HEK293 (cell line): ENCODE data around the gene GALNT13.

ENCODE experiments used
- CTCF ChIA-PET: fragments of 350-600 bp; formaldehyde crosslinking; extraction: SDS; loops from one replicate; lab custom pipeline; 2021; ENCODE audit warnings: antibody characterized with exemption; lab: Yijun Ruan, JAX
- POLR2A ChIA-PET: fragments of 300-600 bp; formaldehyde crosslinking; extraction: SDS; loops from one replicate; lab custom pipeline; 2020; ENCODE audit warnings: antibody characterized with exemption, inconsistent platforms; lab: Yijun Ruan, JAX
- H3K27ac ChIP-seq: fragments of 200-500 bp; sonication (Bioruptor generic); 2 replicates; pipeline ENCODE4 v1.5.1; 2014; ENCODE audit warnings: low read depth, low read length, control low read depth, inconsistent platforms; ENCODE audit errors: extremely low read depth
- H3K36me3 ChIP-seq, 2 experiments: fragments of 200-500 bp in 1 of 2; sonication (Bioruptor generic) in 1 of 2; 1 replicate in 1 of 2; 2 replicates in 1 of 2; pipeline ENCODE4 v1.5.1; 2014 to 2017; ENCODE audit warnings: inconsistent platforms in 2 of 2, low read length in 2 of 2; ENCODE audit not compliant: control insufficient read depth in 2 of 2, insufficient read depth in 1 of 2
- H3K4me1 ChIP-seq: fragments of 200-500 bp; sonication (Bioruptor generic); 2 replicates; pipeline ENCODE4 v1.5.1; 2014; ENCODE audit warnings: mild to moderate bottlenecking, low read length, inconsistent platforms; ENCODE audit not compliant: control insufficient read depth, insufficient read depth
- H3K4me3 ChIP-seq: 2 replicates; pipeline ENCODE4 v1.5.1; 2011; ENCODE audit warnings: low read depth, mild to moderate bottlenecking, control low read depth, low read length, moderate library complexity
- H3K9me3 ChIP-seq: fragments of 200-500 bp; sonication (Bioruptor generic); 2 replicates; pipeline ENCODE4 v1.5.1; 2014; ENCODE audit warnings: low read depth, low read length, inconsistent platforms; ENCODE audit not compliant: control insufficient read depth, insufficient read depth
- KLF7 ChIP-seq: fragments of 450-650 bp; formaldehyde crosslinking; IDR thresholded peaks from 2 replicates; pipeline ENCODE4 v1.5.1; 2016; ENCODE audit warnings: missing biosample characterization, missing genetic modification characterization, borderline replicate concordance
- KLF8 ChIP-seq: fragments of 450-650 bp; formaldehyde crosslinking; IDR thresholded peaks from 2 replicates; pipeline ENCODE4 v1.5.1; 2016; ENCODE audit warnings: missing biosample characterization, missing genetic modification characterization
- SALL2 ChIP-seq: fragments of 450-650 bp; formaldehyde crosslinking; IDR thresholded peaks from 2 replicates; pipeline ENCODE4 v1.5.0; 2017; ENCODE audit warnings: missing biosample characterization, mild to moderate bottlenecking, missing genetic modification characterization, borderline replicate concordance
- TRIM28 ChIP-seq: IDR thresholded peaks from 2 replicates; pipeline ENCODE4 v1.6.1; 2011; ENCODE audit warnings: low read length, control low read depth, borderline replicate concordance
- ZBTB20 ChIP-seq: fragments of 450-650 bp; formaldehyde crosslinking; IDR thresholded peaks from 2 replicates; pipeline ENCODE4 v1.5.1; 2016; ENCODE audit warnings: missing biosample characterization, missing genetic modification characterization
- ZBTB48 ChIP-seq: fragments of 450-650 bp; formaldehyde crosslinking; IDR thresholded peaks from 2 replicates; pipeline ENCODE4 v1.5.1; 2016; ENCODE audit warnings: missing biosample characterization, missing genetic modification characterization
- ZFP3 ChIP-seq: fragments of 450-650 bp; formaldehyde crosslinking; IDR thresholded peaks from 2 replicates; pipeline ENCODE4 v1.5.1; 2016; ENCODE audit warnings: low read depth, missing biosample characterization, missing genetic modification characterization
- ZNF174 ChIP-seq: fragments of 450-650 bp; formaldehyde crosslinking; IDR thresholded peaks from 2 replicates; pipeline ENCODE4 v1.5.0; 2017; ENCODE audit warnings: missing biosample characterization, mild to moderate bottlenecking, missing genetic modification characterization
- ZNF175 ChIP-seq: fragments of 450-650 bp; formaldehyde crosslinking; IDR thresholded peaks from 2 replicates; pipeline ENCODE4 v1.5.1; 2016; ENCODE audit warnings: missing biosample characterization, missing genetic modification characterization
- ZNF24 ChIP-seq: fragments of 450-650 bp; formaldehyde crosslinking; IDR thresholded peaks from 2 replicates; pipeline ENCODE4 v1.5.1; 2016; ENCODE audit warnings: missing biosample characterization, missing genetic modification characterization
- ZNF366 ChIP-seq: fragments of 450-650 bp; formaldehyde crosslinking; conservative IDR thresholded peaks from 2 replicates; pipeline ENCODE4 v1.5.1; 2016; ENCODE audit warnings: missing biosample characterization, missing genetic modification characterization
- ZNF416 ChIP-seq: fragments of 450-650 bp; formaldehyde crosslinking; IDR thresholded peaks from 2 replicates; pipeline ENCODE4 v1.5.1; 2016; ENCODE audit warnings: missing biosample characterization, missing genetic modification characterization
- ZNF426 ChIP-seq: fragments of 450-650 bp; formaldehyde crosslinking; IDR thresholded peaks from 2 replicates; pipeline ENCODE4 v1.5.1; 2017; ENCODE audit warnings: missing biosample characterization, missing genetic modification characterization, mild to moderate bottlenecking, inconsistent platforms, moderate library complexity
- ZNF529 ChIP-seq: fragments of 450-650 bp; formaldehyde crosslinking; IDR thresholded peaks from 2 replicates; pipeline ENCODE4 v1.5.1; 2017; ENCODE audit warnings: missing genetic modification characterization, missing biosample characterization; ENCODE audit not compliant: insufficient replicate concordance
- ZNF548 ChIP-seq: fragments of 450-650 bp; formaldehyde crosslinking; IDR thresholded peaks from 2 replicates; pipeline ENCODE4 v1.5.1; 2016; ENCODE audit warnings: missing biosample characterization, missing genetic modification characterization
- ZNF701 ChIP-seq: fragments of 450-650 bp; formaldehyde crosslinking; IDR thresholded peaks from 2 replicates; pipeline ENCODE4 v1.5.1; 2016; ENCODE audit warnings: missing biosample characterization, missing genetic modification characterization
- TF ChIP-seq, protein P1 (sequence below): fragments of 450-650 bp; formaldehyde crosslinking; IDR thresholded peaks from 2 replicates; pipeline ENCODE4 v1.5.1; 2016; ENCODE audit warnings: missing biosample characterization, missing genetic modification characterization
- TF ChIP-seq, protein P2 (sequence below): fragments of 450-650 bp; formaldehyde crosslinking; IDR thresholded peaks from 2 replicates; pipeline ENCODE4 v1.5.1; 2016; ENCODE audit warnings: missing biosample characterization, missing genetic modification characterization
- TF ChIP-seq, protein P3 (sequence below): fragments of 450-650 bp; formaldehyde crosslinking; IDR thresholded peaks from 2 replicates; pipeline ENCODE4 v1.5.1; 2017; ENCODE audit warnings: missing biosample characterization, missing genetic modification characterization
- TF ChIP-seq, protein P4 (sequence below): fragments of 450-650 bp; formaldehyde crosslinking; IDR thresholded peaks from 2 replicates; pipeline ENCODE4 v1.5.1; 2016; ENCODE audit warnings: missing biosample characterization, missing genetic modification characterization, borderline replicate concordance
- TF ChIP-seq, protein P5 (sequence below): fragments of 450-650 bp; formaldehyde crosslinking; IDR thresholded peaks from 2 replicates; pipeline ENCODE4 v1.5.1; 2016; ENCODE audit warnings: missing biosample characterization, missing genetic modification characterization
- TF ChIP-seq, protein P6 (sequence below): fragments of 450-650 bp; formaldehyde crosslinking; IDR thresholded peaks from 2 replicates; pipeline ENCODE4 v1.5.1; 2016; ENCODE audit warnings: missing biosample characterization, missing genetic modification characterization

The GALNT13 gene

DNA sequence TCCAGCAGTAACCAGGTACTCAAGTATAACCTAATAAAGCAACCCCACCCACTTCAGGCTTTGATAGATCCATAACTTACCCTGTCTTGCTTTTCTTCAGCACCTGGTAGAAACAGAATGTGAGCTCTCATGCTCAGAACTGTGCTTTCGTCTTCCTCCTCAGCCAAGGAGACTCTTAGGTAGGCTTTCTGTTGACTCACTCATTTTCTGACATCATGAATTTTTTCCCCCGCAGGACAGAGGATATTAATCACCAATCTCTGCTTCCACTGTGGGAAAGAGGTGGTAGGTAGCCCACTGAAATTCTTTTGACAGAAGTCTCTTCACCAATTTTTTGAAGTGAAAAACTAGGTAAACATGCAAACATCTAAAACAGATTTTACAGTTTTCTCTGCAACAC lies 585.6 kb downstream of the GALNT13 start:
- TF ChIP-seq, protein P1, sequence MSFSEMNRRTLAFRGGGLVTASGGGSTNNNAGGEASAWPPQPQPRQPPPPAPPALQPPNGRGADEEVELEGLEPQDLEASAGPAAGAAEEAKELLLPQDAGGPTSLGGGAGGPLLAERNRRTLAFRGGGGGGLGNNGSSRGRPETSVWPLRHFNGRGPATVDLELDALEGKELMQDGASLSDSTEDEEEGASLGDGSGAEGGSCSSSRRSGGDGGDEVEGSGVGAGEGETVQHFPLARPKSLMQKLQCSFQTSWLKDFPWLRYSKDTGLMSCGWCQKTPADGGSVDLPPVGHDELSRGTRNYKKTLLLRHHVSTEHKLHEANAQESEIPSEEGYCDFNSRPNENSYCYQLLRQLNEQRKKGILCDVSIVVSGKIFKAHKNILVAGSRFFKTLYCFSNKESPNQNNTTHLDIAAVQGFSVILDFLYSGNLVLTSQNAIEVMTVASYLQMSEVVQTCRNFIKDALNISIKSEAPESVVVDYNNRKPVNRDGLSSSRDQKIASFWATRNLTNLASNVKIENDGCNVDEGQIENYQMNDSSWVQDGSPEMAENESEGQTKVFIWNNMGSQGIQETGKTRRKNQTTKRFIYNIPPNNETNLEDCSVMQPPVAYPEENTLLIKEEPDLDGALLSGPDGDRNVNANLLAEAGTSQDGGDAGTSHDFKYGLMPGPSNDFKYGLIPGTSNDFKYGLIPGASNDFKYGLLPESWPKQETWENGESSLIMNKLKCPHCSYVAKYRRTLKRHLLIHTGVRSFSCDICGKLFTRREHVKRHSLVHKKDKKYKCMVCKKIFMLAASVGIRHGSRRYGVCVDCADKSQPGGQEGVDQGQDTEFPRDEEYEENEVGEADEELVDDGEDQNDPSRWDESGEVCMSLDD = no peak
- TF ChIP-seq TRIM28 (no peak), KLF8 (no peak), KLF7 (tag by site-specific recombination) (no peak), ZFP3 (tag by site-specific recombination) (no peak), SALL2 (tag by site-specific recombination) (no peak), ZNF175 (tag by site-specific recombination) (no peak), ZBTB20 (tag by site-specific recombination) (no peak)
- TF ChIP-seq, protein P2, sequence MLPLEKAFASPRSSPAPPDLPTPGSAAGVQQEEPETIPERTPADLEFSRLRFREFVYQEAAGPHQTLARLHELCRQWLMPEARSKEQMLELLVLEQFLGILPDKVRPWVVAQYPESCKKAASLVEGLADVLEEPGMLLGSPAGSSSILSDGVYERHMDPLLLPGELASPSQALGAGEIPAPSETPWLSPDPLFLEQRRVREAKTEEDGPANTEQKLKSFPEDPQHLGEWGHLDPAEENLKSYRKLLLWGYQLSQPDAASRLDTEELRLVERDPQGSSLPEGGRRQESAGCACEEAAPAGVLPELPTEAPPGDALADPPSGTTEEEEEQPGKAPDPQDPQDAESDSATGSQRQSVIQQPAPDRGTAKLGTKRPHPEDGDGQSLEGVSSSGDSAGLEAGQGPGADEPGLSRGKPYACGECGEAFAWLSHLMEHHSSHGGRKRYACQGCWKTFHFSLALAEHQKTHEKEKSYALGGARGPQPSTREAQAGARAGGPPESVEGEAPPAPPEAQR (tag by site-specific recombination) = no peak
- Histone ChIP-seq H3K27ac (no peak overlapping the region), H3K4me1 (no peaks in the 10 kb centered on the region), H3K9me3 (no peaks in the 10 kb centered on the region), H3K36me3 (no peaks in the 10 kb centered on the region), H3K4me3 (no peak overlapping the region)
- ChIA-PET POLR2A (no interaction called here), CTCF (interaction anchor here (0.9 kb wide), 1 partner anchor 9 kb away, joined by 6 read pairs; no protein-coding TSS in a partner anchor)

DNA sequence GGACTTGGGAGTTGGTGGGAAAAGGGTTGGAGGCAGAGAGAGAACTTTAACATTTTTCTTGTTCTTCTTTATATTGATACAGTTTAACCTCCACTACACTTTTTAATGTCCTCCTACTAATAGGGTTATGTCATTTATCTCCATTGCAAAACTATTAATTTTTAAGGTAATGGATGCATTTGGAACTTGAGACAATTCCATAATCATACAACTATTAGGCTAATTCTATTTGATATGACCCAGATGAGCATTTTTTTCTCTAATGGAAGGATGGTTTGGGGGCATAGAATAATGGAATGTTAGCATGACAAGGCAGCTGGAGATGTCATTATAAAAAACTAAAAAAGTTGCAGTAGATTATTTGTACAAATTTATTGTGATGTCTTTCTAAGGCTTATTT lies 587.6 kb downstream of the GALNT13 start:
- Histone ChIP-seq H3K9me3 (no peaks in the 10 kb centered on the region), H3K4me3 (no peak overlapping the region), H3K4me1 (no peaks in the 10 kb centered on the region), H3K36me3 (no peaks in the 10 kb centered on the region), H3K27ac (no peak overlapping the region)
- ChIA-PET POLR2A (no interaction called here), CTCF (no interaction called here)
- TF ChIP-seq, protein P3, sequence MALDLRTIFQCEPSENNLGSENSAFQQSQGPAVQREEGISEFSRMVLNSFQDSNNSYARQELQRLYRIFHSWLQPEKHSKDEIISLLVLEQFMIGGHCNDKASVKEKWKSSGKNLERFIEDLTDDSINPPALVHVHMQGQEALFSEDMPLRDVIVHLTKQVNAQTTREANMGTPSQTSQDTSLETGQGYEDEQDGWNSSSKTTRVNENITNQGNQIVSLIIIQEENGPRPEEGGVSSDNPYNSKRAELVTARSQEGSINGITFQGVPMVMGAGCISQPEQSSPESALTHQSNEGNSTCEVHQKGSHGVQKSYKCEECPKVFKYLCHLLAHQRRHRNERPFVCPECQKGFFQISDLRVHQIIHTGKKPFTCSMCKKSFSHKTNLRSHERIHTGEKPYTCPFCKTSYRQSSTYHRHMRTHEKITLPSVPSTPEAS (tag by site-specific recombination) = no peak
- TF ChIP-seq ZNF366 (tag by site-specific recombination) (no peak), ZNF416 (tag by site-specific recombination) (no peak), ZBTB48 (tag by site-specific recombination) (no peak), ZNF548 (tag by site-specific recombination) (no peak), ZNF701 (tag by site-specific recombination) (no peak), ZNF426 (no peak), ZNF529 (tag by site-specific recombination) (no peak), ZNF174 (tag by site-specific recombination) (no peak), KLF7 (tag by site-specific recombination) (no peak), ZNF24 (no peak)
- TF ChIP-seq, protein P4, sequence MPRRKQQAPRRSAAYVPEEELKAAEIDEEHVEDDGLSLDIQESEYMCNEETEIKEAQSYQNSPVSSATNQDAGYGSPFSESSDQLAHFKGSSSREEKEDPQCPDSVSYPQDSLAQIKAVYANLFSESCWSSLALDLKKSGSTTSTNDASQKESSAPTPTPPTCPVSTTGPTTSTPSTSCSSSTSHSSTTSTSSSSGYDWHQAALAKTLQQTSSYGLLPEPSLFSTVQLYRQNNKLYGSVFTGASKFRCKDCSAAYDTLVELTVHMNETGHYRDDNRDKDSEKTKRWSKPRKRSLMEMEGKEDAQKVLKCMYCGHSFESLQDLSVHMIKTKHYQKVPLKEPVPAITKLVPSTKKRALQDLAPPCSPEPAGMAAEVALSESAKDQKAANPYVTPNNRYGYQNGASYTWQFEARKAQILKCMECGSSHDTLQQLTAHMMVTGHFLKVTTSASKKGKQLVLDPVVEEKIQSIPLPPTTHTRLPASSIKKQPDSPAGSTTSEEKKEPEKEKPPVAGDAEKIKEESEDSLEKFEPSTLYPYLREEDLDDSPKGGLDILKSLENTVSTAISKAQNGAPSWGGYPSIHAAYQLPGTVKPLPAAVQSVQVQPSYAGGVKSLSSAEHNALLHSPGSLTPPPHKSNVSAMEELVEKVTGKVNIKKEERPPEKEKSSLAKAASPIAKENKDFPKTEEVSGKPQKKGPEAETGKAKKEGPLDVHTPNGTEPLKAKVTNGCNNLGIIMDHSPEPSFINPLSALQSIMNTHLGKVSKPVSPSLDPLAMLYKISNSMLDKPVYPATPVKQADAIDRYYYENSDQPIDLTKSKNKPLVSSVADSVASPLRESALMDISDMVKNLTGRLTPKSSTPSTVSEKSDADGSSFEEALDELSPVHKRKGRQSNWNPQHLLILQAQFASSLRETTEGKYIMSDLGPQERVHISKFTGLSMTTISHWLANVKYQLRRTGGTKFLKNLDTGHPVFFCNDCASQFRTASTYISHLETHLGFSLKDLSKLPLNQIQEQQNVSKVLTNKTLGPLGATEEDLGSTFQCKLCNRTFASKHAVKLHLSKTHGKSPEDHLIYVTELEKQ (tag by site-specific recombination) = no peak
- TF ChIP-seq, protein P5, sequence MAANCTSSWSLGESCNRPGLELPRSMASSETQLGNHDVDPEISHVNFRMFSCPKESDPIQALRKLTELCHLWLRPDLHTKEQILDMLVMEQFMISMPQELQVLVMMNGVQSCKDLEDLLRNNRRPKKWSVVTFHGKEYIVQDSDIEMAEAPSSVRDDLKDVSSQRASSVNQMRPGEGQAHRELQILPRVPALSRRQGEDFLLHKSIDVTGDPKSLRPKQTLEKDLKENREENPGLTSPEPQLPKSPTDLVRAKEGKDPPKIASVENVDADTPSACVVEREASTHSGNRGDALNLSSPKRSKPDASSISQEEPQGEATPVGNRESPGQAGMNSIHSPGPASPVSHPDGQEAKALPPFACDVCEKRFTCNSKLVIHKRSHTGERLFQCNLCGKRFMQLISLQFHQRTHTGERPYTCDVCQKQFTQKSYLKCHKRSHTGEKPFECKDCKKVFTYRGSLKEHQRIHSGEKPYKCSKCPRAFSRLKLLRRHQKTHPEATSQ = no peak
- TF ChIP-seq, protein P6, sequence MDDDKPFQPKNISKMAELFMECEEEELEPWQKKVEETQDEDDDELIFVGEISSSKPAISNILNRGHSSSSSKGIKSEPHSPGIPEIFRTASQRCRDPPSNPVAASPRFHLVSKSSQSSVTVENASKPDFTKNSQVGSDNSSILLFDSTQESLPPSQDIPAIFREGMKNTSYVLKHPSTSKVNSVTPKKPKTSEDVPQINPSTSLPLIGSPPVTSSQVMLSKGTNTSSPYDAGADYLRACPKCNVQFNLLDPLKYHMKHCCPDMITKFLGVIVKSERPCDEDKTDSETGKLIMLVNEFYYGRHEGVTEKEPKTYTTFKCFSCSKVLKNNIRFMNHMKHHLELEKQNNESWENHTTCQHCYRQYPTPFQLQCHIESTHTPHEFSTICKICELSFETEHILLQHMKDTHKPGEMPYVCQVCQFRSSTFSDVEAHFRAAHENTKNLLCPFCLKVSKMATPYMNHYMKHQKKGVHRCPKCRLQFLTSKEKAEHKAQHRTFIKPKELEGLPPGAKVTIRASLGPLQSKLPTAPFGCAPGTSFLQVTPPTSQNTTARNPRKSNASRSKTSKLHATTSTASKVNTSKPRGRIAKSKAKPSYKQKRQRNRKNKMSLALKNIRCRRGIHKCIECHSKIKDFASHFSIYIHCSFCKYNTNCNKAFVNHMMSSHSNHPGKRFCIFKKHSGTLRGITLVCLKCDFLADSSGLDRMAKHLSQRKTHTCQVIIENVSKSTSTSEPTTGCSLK = no peak
